MCF 10A (cell line): ENCODE results near the gene CCDC6. TPM values are rescaled to one million over a fixed set of nuclear protein-coding genes. Genes with fewer than 3 reads are reported as not detected.
A peak's percentile ranks its signal among the peaks of the same experiment; 100 is the strongest.

Experiments
- BruUV-seq: library from RNA; stranded (reverse); fragments of 400-500 nt; replicated peaks from 2 replicates; lab custom pipeline; 2021; lab: Mats Ljungman, UMichigan
- CTCF ChIA-PET: fragments of 300-600 bp; sonication (Branson Sonifier 250); formaldehyde crosslinking; extraction: SDS; loops from one replicate; lab custom pipeline; 2021; ENCODE audit warnings: antibody characterized with exemption, inconsistent platforms; lab: Yijun Ruan, JAX
- POLR2A ChIA-PET: fragments of 300-600, 350-650 bp; sonication (Branson Sonifier 250); formaldehyde crosslinking; extraction: SDS; loops from one replicate; lab custom pipeline; 2020; ENCODE audit warnings: antibody characterized with exemption, inconsistent platforms; lab: Yijun Ruan, JAX
- DNase-seq: peaks from one replicate; pipeline ENCODE4 v3.0.0-alpha.2; 2018; ENCODE audit not compliant: unreplicated experiment
- H3K27ac Mint-ChIP-seq: one replicate; pipeline ENCODE4 v1.8.0; 2022; ENCODE audit warnings: mild to moderate bottlenecking, low read depth, mixed read lengths; ENCODE audit not compliant: unreplicated experiment
- H3K27me3 Mint-ChIP-seq: one replicate; pipeline ENCODE4 v1.8.0; 2022; ENCODE audit warnings: mixed read lengths; ENCODE audit not compliant: insufficient read depth, unreplicated experiment
- H3K36me3 Mint-ChIP-seq: one replicate; pipeline ENCODE4 v1.8.0; 2022; ENCODE audit warnings: mild to moderate bottlenecking, moderate library complexity, mixed read lengths; ENCODE audit not compliant: insufficient read depth, unreplicated experiment
- H3K4me1 Mint-ChIP-seq: one replicate; pipeline ENCODE4 v1.8.0; 2022; ENCODE audit warnings: mixed read lengths; ENCODE audit not compliant: insufficient read depth, unreplicated experiment
- H3K4me3 Mint-ChIP-seq: one replicate; pipeline ENCODE4 v1.8.0; 2022; ENCODE audit warnings: mild to moderate bottlenecking, moderate library complexity, mixed read lengths; ENCODE audit not compliant: unreplicated experiment
- H3K9me3 Mint-ChIP-seq: one replicate; pipeline ENCODE4 v1.8.0; 2022; ENCODE audit warnings: mixed read lengths; ENCODE audit not compliant: unreplicated experiment
- CTCF ChIP-seq: fragments of 200-600 bp; IDR thresholded peaks from one replicate; pipeline ENCODE4 v1.8.0; 2022; ENCODE audit warnings: antibody characterized with exemption, mild to moderate bottlenecking; ENCODE audit not compliant: unreplicated experiment
- intact Hi-C: fragments of 100-400 bp; cut with micrococcal nuclease; formaldehyde crosslinking; loops from 2 replicates; pipeline ENCODE4 v1.14.1; 2022
- total RNA-seq: library from RNA; stranded (reverse); gene quantifications from 2 replicates; pipeline ENCODE4 v1.2.3, GENCODE V29; 2022

CCDC6 gene
- total RNA-seq, 1 experiment from 2014 or later = 66.4 TPM

DNA sequence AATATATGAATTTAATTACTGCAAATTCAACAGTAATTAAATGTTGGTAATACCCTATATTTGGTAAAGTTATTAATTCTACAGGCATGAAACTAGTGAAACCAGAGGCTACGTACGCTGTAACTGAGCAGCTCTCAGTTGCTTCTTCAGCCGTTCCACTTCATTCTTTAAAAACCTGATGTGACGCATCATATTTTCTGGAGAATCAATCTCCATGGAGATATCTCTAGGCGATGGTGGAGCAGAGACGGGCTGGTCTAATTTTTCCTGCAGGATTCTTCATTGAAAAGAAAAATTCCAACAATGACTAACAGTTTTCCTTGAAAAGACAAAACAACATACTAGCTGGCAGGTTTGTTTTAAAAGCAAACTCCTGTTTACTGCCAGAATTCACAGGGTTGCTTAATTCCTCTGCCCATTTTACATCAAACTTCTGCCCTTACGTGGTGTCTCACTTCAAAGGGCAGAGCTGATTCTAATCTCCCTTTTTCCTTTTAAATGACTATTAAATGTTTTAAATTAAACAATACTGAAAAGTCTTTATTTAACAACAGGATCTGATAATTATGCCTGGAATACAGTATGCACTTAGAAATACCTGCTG is 93.7 kb downstream of the CCDC6 start:
- Mint-ChIP-seq H3K27me3 (no peaks in the 10 kb centered on the region), H3K4me1 (peaks cover 5% of the 10 kb centered on the region), H3K27ac (no peak overlapping the region), H3K4me3 (no peak overlapping the region), H3K9me3 (no peaks in the 10 kb centered on the region), H3K36me3 (peaks cover 50% of the 10 kb centered on the region)
- intact Hi-C loops = no loop called here
- ChIA-PET POLR2A (interaction anchor here (0.6 kb wide), 1 partner anchor 182 kb away, joined by 4 read pairs; no protein-coding TSS in a partner anchor), CTCF (interaction anchor here (0.6 to 1.2 kb wide), 7 partner anchors 22 to 1147 kb away, joined by 3 to 5 read pairs (median 4); no protein-coding TSS in a partner anchor)
- no peak for DNase-seq
- BruUV-seq = no TSS peak
- TF ChIP-seq CTCF = no peak

DNA sequence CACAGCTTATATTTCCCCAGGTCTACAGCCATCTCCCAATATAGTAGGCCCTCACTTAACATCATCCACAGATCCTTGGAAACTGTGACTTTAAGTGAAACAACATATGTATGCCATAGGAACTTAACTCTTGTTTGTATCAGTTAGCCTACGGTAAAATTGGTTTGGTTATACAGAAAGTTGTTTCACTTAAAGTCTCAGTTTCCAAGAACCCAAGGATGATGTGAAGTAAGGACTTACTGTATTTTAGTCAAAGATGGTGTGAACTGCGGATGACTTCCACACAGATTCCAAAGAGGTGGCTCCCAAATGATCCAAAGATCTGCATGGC is 96.7 kb downstream of the CCDC6 start:
- H3K4me3 Mint-ChIP-seq = no peak overlapping the region
- no TSS peak for BruUV-seq
- no peak for TF ChIP-seq CTCF
- POLR2A ChIA-PET = interaction anchor here (0.5 kb wide), 1 partner anchor 183 kb away, joined by 3 read pairs; no protein-coding TSS in a partner anchor
- H3K4me1 Mint-ChIP-seq = peaks cover 3% of the 10 kb centered on the region
- DNase-seq = no peak
- CTCF ChIA-PET = interaction anchor here (0.5 to 7.5 kb wide), 12 partner anchors 10 to 875 kb away, joined by 3 to 67 read pairs (median 6); no protein-coding TSS in a partner anchor
- H3K9me3 Mint-ChIP-seq = no peaks in the 10 kb centered on the region
- no peak overlapping the region for H3K27ac Mint-ChIP-seq
- H3K27me3 Mint-ChIP-seq = no peaks in the 10 kb centered on the region
- intact Hi-C loops = loop anchor here (1.0 to 10.0 kb wide), 3 partner anchors 183 to 565 kb away; no protein-coding TSS in a partner anchor
- peaks cover 71% of the 10 kb centered on the region for H3K36me3 Mint-ChIP-seq

DNA sequence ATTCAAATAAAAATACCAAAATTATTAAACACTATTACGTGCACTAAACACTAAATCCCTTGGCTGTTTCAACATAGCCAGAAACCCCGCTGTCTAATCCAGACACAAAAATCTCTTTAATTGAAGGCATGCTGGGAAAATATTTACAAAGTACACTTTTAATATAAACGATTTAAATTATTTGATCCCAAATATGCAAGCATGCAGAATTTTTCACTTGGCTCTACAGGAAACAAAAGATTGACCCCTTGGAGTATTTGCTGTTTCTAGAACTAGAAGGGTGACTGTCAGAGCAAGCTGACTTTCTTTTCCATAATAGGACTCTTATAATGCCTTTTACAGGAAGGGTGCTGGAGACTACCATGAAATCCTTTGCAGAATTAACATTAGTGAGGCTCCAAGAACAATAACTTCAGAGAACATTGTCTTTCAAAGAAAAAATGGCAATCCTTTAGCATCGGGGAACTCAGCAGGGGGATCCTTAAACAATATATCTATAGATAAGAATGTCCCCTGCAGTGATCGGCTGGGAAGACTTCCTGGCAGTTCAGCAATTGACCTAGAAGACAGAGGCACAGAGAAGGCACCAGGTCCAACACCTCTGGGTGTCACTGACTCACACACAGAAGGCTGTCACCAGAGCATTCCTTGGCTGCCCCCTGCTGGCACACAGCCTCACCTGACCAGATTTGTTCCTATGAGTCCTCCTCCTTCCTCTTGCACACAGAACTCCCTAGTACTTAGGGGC is 97.3 kb downstream of the CCDC6 start:
- Mint-ChIP-seq H3K4me3 (no peak overlapping the region), H3K9me3 (no peaks in the 10 kb centered on the region), H3K4me1 (no peaks in the 10 kb centered on the region), H3K27me3 (no peaks in the 10 kb centered on the region), H3K36me3 (peaks cover 76% of the 10 kb centered on the region), H3K27ac (no peak overlapping the region)
- CTCF ChIA-PET = interaction anchor here (0.5 to 7.5 kb wide), 21 partner anchors 10 to 952 kb away, joined by 3 to 67 read pairs (median 3); no protein-coding TSS in a partner anchor
- intact Hi-C loops = loop anchor here (1.0 to 10.0 kb wide), 3 partner anchors 183 to 564 kb away; no protein-coding TSS in a partner anchor
- POLR2A ChIA-PET = interaction anchor here (0.5 to 1.0 kb wide), 3 partner anchors 96 to 183 kb away, joined by 3 read pairs; partner anchors contain the start of gene CCDC6
- peak; percentile 63 for TF ChIP-seq CTCF
- BruUV-seq = no TSS peak
- peak; percentile 81 for DNase-seq
